GM12873 (cell line): ENCODE data around the gene GLYR1.

ENCODE experiments used
- CTCF ChIP-seq: IDR thresholded peaks from 2 replicates; pipeline ENCODE4 v1.5.1; 2012; ENCODE audit warnings: low read depth, mild to moderate bottlenecking, moderate library complexity, low read length, control low read depth; ENCODE audit not compliant: insufficient read depth; ENCODE audit errors: missing control alignments

The GLYR1 gene

GRCh38 chr16:4891097-4891885 is 44.2 kb upstream of the GLYR1 start:
- TF ChIP-seq CTCF = no peak

DNA sequence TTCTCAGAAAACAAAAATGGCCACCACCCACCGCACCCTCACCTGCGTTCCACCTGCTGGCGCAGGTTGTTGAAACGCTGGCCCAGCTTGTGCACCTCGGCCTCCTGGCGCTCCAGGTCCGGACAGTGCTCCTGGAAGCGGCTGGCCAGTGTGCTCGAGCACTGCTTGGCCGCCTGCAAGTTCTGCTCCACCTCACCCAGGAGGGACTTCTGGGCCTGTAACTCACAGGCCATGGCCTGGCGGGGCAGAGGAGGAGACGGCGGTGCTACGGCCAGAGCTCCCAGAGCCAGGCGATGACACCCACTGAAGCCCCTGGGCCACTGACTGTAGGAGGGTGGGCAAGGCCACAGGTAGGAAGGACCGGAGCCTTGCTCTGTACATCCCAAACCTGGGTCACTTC is 43.6 kb upstream of the GLYR1 start:
- no peak for TF ChIP-seq CTCF

GRCh38 chr16:4890026-4890425 is 42.9 kb upstream of the GLYR1 start:
- TF ChIP-seq CTCF = no peak

GRCh38 chr16:4888428-4889135 is 41.5 kb upstream of the GLYR1 start:
- no peak for TF ChIP-seq CTCF

- TF ChIP-seq CTCF = no peak
These were observed 39.1 kb upstream of the GLYR1 start for GRCh38 chr16:4886151-4886550.

GRCh38 chr16:4884972-4885874 is 38.1 kb upstream of the GLYR1 start:
- no peak for TF ChIP-seq CTCF

GRCh38 chr16:4884209-4884608 is 37.1 kb upstream of the GLYR1 start:
- TF ChIP-seq CTCF = no peak
